Measurements from ENCODE around the gene SLC34A1. TPM values are rescaled to one million over a fixed set of nuclear protein-coding genes. Genes with fewer than 3 reads are reported as not detected.

Gene SLC34A1
- total and polyA plus RNA-seq, 4 experiments from 2014 or later: 0.11 TPM; not detected in 3

GRCh38 chr5:177442066-177442826 lies 58.0 kb downstream of the SLC34A1 start:
- H3K36me3 ChIP-seq (ENCODE audit: insufficient read depth, low read length): peaks cover 35% of the 10 kb centered on the region
- peaks cover 0 to 2% (median 0%) of the 10 kb centered on the region in 8 donors for H3K9me3 Mint-ChIP-seq
- DNase-seq: no peak

GRCh38 chr5:177443144-177443983 lies 59.1 kb downstream of the SLC34A1 start:
- no peak overlapping the region for H3K4me3 ChIP-seq (ENCODE audit: low read length in 2 of 2)
- intact Hi-C loops (cut with micrococcal nuclease): no loop called here
- H3K9me3 Mint-ChIP-seq: peaks cover 0 to 1% (median 0%) of the 10 kb centered on the region in 8 donors
- H3K27me3 Mint-ChIP-seq: no peaks in the 10 kb centered on the region
- no peaks in the 10 kb centered on the region for H3K27me3 ChIP-seq (ENCODE audit: insufficient read depth, low read length)
- H3K4me1 ChIP-seq (ENCODE audit: insufficient read depth, low read length): peaks cover 72% of the 10 kb centered on the region
- no peak overlapping the region for H3K4me3 Mint-ChIP-seq
- peaks cover 26% of the 10 kb centered on the region for H3K36me3 ChIP-seq (ENCODE audit: insufficient read depth, low read length)
- no peak for DNase-seq
- CTCF ChIA-PET (ENCODE audit: partially characterized antibody): interaction anchor here (1.6 to 26.1 kb wide), 6 partner anchors 9 to 57 kb away, joined by 3 to 821 read pairs (median 55); partner anchors contain the start of genes F12, GRK6 and PFN3
- H3K27ac ChIP-seq (ENCODE audit: low read depth, low read length): peak overlapping the region; percentile 94
- peaks cover 39 to 70% (median 55%) of the 10 kb centered on the region in 4 donors for H3K4me1 Mint-ChIP-seq
- H3K36me3 Mint-ChIP-seq: peaks cover 21 to 45% of the 10 kb centered on the region in 2 donors
- POLR2A ChIA-PET (ENCODE audit: partially characterized antibody): interaction anchor here (0.9 to 20.7 kb wide), 8 partner anchors 7 to 133 kb away, joined by 3 to 1171 read pairs (median 90); partner anchors contain the start of genes F12, GRK6, PFN3 and RGS14
- H3K9me3 ChIP-seq (ENCODE audit: control insufficient read depth in 1 of 2, low read length in 2 of 2): no peaks in the 10 kb centered on the region
- H3K27ac Mint-ChIP-seq: peak overlapping the region; percentile 41 to 99 (median 95)

More at GRCh38 chr5:177442066-177442826, 58.0 kb downstream of the SLC34A1 start:
- H3K36me3 Mint-ChIP-seq: peaks cover 32 to 55% of the 10 kb centered on the region in 2 donors
- H3K4me1 Mint-ChIP-seq: peaks cover 42 to 72% (median 58%) of the 10 kb centered on the region in 4 donors
- H3K27me3 ChIP-seq (ENCODE audit: insufficient read depth, low read length): no peaks in the 10 kb centered on the region
- CTCF ChIA-PET (ENCODE audit: partially characterized antibody): interaction anchor here (0.9 to 26.1 kb wide), 4 partner anchors 10 to 51 kb away, joined by 4 to 821 read pairs (median 58); partner anchors contain the start of genes F12, GRK6 and PFN3
- peaks cover 73% of the 10 kb centered on the region for H3K4me1 ChIP-seq (ENCODE audit: insufficient read depth, low read length)
- no peak overlapping the region for H3K4me3 ChIP-seq (ENCODE audit: low read length in 2 of 2)
- intact Hi-C loops (cut with micrococcal nuclease): no loop called here
- H3K27ac Mint-ChIP-seq: peak overlapping the region; percentile 37 to 99 (median 68)
- POLR2A ChIA-PET (ENCODE audit: partially characterized antibody): interaction anchor here (0.7 to 20.7 kb wide), 6 partner anchors 10 to 53 kb away, joined by 3 to 1171 read pairs (median 76); partner anchors contain the start of genes F12, GRK6 and PFN3
- H3K27ac ChIP-seq (ENCODE audit: low read depth, low read length): peak overlapping the region; percentile 94
- no peaks in the 10 kb centered on the region for H3K27me3 Mint-ChIP-seq
- H3K9me3 ChIP-seq (ENCODE audit: control insufficient read depth in 1 of 2, low read length in 2 of 2): no peaks in the 10 kb centered on the region
- peak overlapping the region in 1 of 8 donors; percentile 45 for H3K4me3 Mint-ChIP-seq

GRCh38 chr5:177444106-177445051 lies 60.1 kb downstream of the SLC34A1 start:
- H3K27me3 Mint-ChIP-seq: no peaks in the 10 kb centered on the region
- Histone ChIP-seq H3K9me3 (ENCODE audit: control insufficient read depth in 1 of 2, low read length in 2 of 2) (no peaks in the 10 kb centered on the region), H3K27ac (ENCODE audit: low read depth, low read length) (peak overlapping the region; percentile 94), H3K36me3 (ENCODE audit: insufficient read depth, low read length) (peaks cover 21% of the 10 kb centered on the region), H3K4me1 (ENCODE audit: insufficient read depth, low read length) (peaks cover 71% of the 10 kb centered on the region), H3K27me3 (ENCODE audit: insufficient read depth, low read length) (no peaks in the 10 kb centered on the region), H3K4me3 (ENCODE audit: low read length in 2 of 2) (no peak overlapping the region)
- peaks cover 13 to 39% of the 10 kb centered on the region in 2 donors for H3K36me3 Mint-ChIP-seq
- H3K27ac Mint-ChIP-seq: peak overlapping the region; percentile 95 to 99 (median 97)
- peaks cover 0 to 4% (median 0%) of the 10 kb centered on the region in 8 donors for H3K9me3 Mint-ChIP-seq
- ChIA-PET CTCF (ENCODE audit: partially characterized antibody) (interaction anchor here (1.3 to 26.1 kb wide), 9 partner anchors 8 to 141 kb away, joined by 3 to 821 read pairs (median 6); partner anchors contain the start of genes F12, GRK6, PFN3 and PRELID1), POLR2A (ENCODE audit: partially characterized antibody) (interaction anchor here (0.8 to 20.7 kb wide), 10 partner anchors 8 to 134 kb away, joined by 3 to 1171 read pairs (median 54); partner anchors contain the start of genes F12, GRK6, PDLIM7 and PFN3)
- DNase-seq: peak in 4 of 5 donors; percentile 46 to 80 (median 57)
- peak overlapping the region; percentile 16 to 89 (median 82) for H3K4me3 Mint-ChIP-seq
- intact Hi-C loops (cut with micrococcal nuclease): no loop called here
- peaks cover 36 to 68% (median 52%) of the 10 kb centered on the region in 4 donors for H3K4me1 Mint-ChIP-seq

- H3K4me1 ChIP-seq (ENCODE audit: insufficient read depth, low read length): peaks cover 62% of the 10 kb centered on the region
- peak; percentile 48 to 79 (median 56) for DNase-seq
- CTCF ChIA-PET (ENCODE audit: partially characterized antibody): interaction anchor here (1.3 to 26.1 kb wide), 9 partner anchors 7 to 332 kb away, joined by 3 to 821 read pairs (median 6); partner anchors contain the start of genes F12, GRK6, PFN3 and PRELID1
- intact Hi-C loops (cut with micrococcal nuclease): no loop called here
- H3K27me3 ChIP-seq (ENCODE audit: insufficient read depth, low read length): no peaks in the 10 kb centered on the region
- no peak overlapping the region for H3K4me3 ChIP-seq (ENCODE audit: low read length in 2 of 2)
- peaks cover 3 to 30% of the 10 kb centered on the region in 2 donors for H3K36me3 Mint-ChIP-seq
- POLR2A ChIA-PET (ENCODE audit: partially characterized antibody): interaction anchor here (0.6 to 20.7 kb wide), 15 partner anchors 7 to 136 kb away, joined by 3 to 1171 read pairs (median 22); partner anchors contain the start of genes F12, GRK6, PDLIM7 and PFN3
- H3K27ac ChIP-seq (ENCODE audit: low read depth, low read length): peak overlapping the region; percentile 94
- peaks cover 28 to 59% (median 43%) of the 10 kb centered on the region in 4 donors for H3K4me1 Mint-ChIP-seq
- H3K4me3 Mint-ChIP-seq: peak overlapping the region; percentile 81 to 90 (median 85)
- H3K36me3 ChIP-seq (ENCODE audit: insufficient read depth, low read length): peaks cover 20% of the 10 kb centered on the region
- peaks cover 0 to 4% (median 0%) of the 10 kb centered on the region in 8 donors for H3K9me3 Mint-ChIP-seq
- H3K27ac Mint-ChIP-seq: peak overlapping the region; percentile 95 to 99 (median 97)
- H3K27me3 Mint-ChIP-seq: no peaks in the 10 kb centered on the region
- H3K9me3 ChIP-seq (ENCODE audit: control insufficient read depth in 1 of 2, low read length in 2 of 2): no peaks in the 10 kb centered on the region
Observed at GRCh38 chr5:177445052-177445916, 61.0 kb downstream of the SLC34A1 start.

GRCh38 chr5:177445917-177446199 lies 61.6 kb downstream of the SLC34A1 start:
- intact Hi-C loops (cut with micrococcal nuclease): loop anchor here (1.0 to 2.0 kb wide), 3 partner anchors 8 to 43 kb away; partner anchors contain the start of gene GRK6
- ChIA-PET CTCF (ENCODE audit: partially characterized antibody) (interaction anchor here (1.3 to 26.1 kb wide), 7 partner anchors 9 to 333 kb away, joined by 3 to 821 read pairs (median 49); partner anchors contain the start of genes F12, GRK6, PFN3 and PRELID1), POLR2A (ENCODE audit: partially characterized antibody) (interaction anchor here (0.8 to 20.7 kb wide), 15 partner anchors 8 to 137 kb away, joined by 3 to 1171 read pairs (median 22); partner anchors contain the start of genes F12, GRK6, LMAN2 and PDLIM7)
- Histone ChIP-seq H3K4me1 (ENCODE audit: insufficient read depth, low read length) (peaks cover 57% of the 10 kb centered on the region), H3K9me3 (ENCODE audit: control insufficient read depth in 1 of 2, low read length in 2 of 2) (no peaks in the 10 kb centered on the region), H3K36me3 (ENCODE audit: insufficient read depth, low read length) (peaks cover 14% of the 10 kb centered on the region), H3K27ac (ENCODE audit: low read depth, low read length) (peak overlapping the region; percentile 94), H3K4me3 (ENCODE audit: low read length in 2 of 2) (peak overlapping the region in 1 of 2 donors; percentile 50), H3K27me3 (ENCODE audit: insufficient read depth, low read length) (no peaks in the 10 kb centered on the region)
- H3K9me3 Mint-ChIP-seq: peaks cover 0 to 4% (median 0%) of the 10 kb centered on the region in 8 donors
- H3K27me3 Mint-ChIP-seq: no peaks in the 10 kb centered on the region
- H3K27ac Mint-ChIP-seq: peak overlapping the region; percentile 95 to 99 (median 97)
- peak in 3 of 5 donors; percentile 30 to 39 (median 35) for DNase-seq
- H3K4me3 Mint-ChIP-seq: peak overlapping the region; percentile 81 to 90 (median 85)
- H3K36me3 Mint-ChIP-seq: peaks cover 0 to 27% of the 10 kb centered on the region in 2 donors
- H3K4me1 Mint-ChIP-seq: peaks cover 25 to 55% (median 41%) of the 10 kb centered on the region in 4 donors

Measured in CD4-positive, alpha-beta memory T cell (primary cell).